Trophoblast cell (in vitro differentiated cells and primary cell): Measurements from ENCODE around the gene PDE4B.
"Not testable (repeated sequence)": the region's sequence is repeated elsewhere in the genome, so short reads cannot be mapped to it uniquely, and the experiment has no call there.

Experiments
- DNase-seq, 2 donors: peaks; one replicate each; pipeline ENCODE4 v3.0.0-alpha.2; 2016
- H2AFZ ChIP-seq: 2 replicates; pipeline ENCODE4 v1.6.1; 2013; ENCODE audit warnings: low read length, moderate library complexity, mild to moderate bottlenecking; ENCODE audit not compliant: insufficient read depth, poor library complexity
- H2AK5ac ChIP-seq: 2 replicates; pipeline ENCODE4 v1.6.1; 2013; ENCODE audit warnings: mild to moderate bottlenecking, low read length
- H2BK120ac ChIP-seq: 2 replicates; pipeline ENCODE4 v1.6.1; 2013; ENCODE audit warnings: low read length, mild to moderate bottlenecking, moderate library complexity; ENCODE audit not compliant: insufficient read depth, poor library complexity
- H2BK12ac ChIP-seq: 2 replicates; pipeline ENCODE4 v1.6.1; 2013; ENCODE audit warnings: mild to moderate bottlenecking, low read length, moderate library complexity
- H2BK5ac ChIP-seq: 2 replicates; pipeline ENCODE4 v1.6.1; 2013; ENCODE audit warnings: low read length, low read depth, moderate library complexity, mild to moderate bottlenecking; ENCODE audit not compliant: poor library complexity
- H3K14ac ChIP-seq: 2 replicates; pipeline ENCODE4 v1.6.1; 2013; ENCODE audit warnings: mild to moderate bottlenecking, low read length
- H3K18ac ChIP-seq: 2 replicates; pipeline ENCODE4 v1.6.1; 2013; ENCODE audit warnings: mild to moderate bottlenecking, low read length
- H3K23ac ChIP-seq: 2 replicates; pipeline ENCODE4 v1.6.1; 2013; ENCODE audit warnings: low read length
- H3K27ac ChIP-seq: 2 replicates; pipeline ENCODE4 v1.5.1; 2013; ENCODE audit warnings: low read depth, mild to moderate bottlenecking, inconsistent platforms, low read length, moderate library complexity
- H3K27me3 ChIP-seq: 2 replicates; pipeline ENCODE4 v1.6.1; 2013; ENCODE audit warnings: inconsistent platforms, mild to moderate bottlenecking, low read length, moderate library complexity; ENCODE audit not compliant: insufficient read depth
- H3K36me3 ChIP-seq, 2 experiments: 1 replicate in 1 of 2; 2 replicates in 1 of 2; pipeline ENCODE4 v1.6.1; 2013; ENCODE audit warnings: low read length in 2 of 2, mild to moderate bottlenecking in 2 of 2, moderate library complexity in 1 of 2; ENCODE audit not compliant: insufficient read depth in 2 of 2, control insufficient read depth in 1 of 2
- H3K4ac ChIP-seq: 2 replicates; pipeline ENCODE4 v1.6.1; 2013; ENCODE audit warnings: low read depth, mild to moderate bottlenecking, low read length, moderate library complexity
- H3K4me1 ChIP-seq, 2 experiments: 1 replicate in 1 of 2; 2 replicates in 1 of 2; pipeline ENCODE4 v1.6.1; 2013; ENCODE audit warnings: low read length in 2 of 2, mild to moderate bottlenecking in 2 of 2, moderate library complexity in 1 of 2; ENCODE audit not compliant: insufficient read depth in 2 of 2, control insufficient read depth in 1 of 2
- H3K4me2 ChIP-seq: 2 replicates; pipeline ENCODE4 v1.6.1; 2013; ENCODE audit warnings: inconsistent platforms, mild to moderate bottlenecking, low read length, moderate library complexity
- H3K4me3 ChIP-seq: 2 replicates; pipeline ENCODE4 v1.5.1; 2013; ENCODE audit warnings: mild to moderate bottlenecking, low read depth, low read length, inconsistent platforms
- H3K79me1 ChIP-seq: one replicate; pipeline ENCODE4 v1.6.1; 2013; ENCODE audit warnings: low read length
- H3K79me2 ChIP-seq: 2 replicates; pipeline ENCODE4 v1.6.1; 2013; ENCODE audit warnings: low read length, mild to moderate bottlenecking; ENCODE audit not compliant: control insufficient read depth, insufficient read depth, poor library complexity
- H3K9ac ChIP-seq: 2 replicates; pipeline ENCODE4 v1.6.1; 2013; ENCODE audit warnings: mild to moderate bottlenecking, low read length
- H3K9me3 ChIP-seq: 2 replicates; pipeline ENCODE4 v1.6.1; 2013; ENCODE audit warnings: low read depth, mild to moderate bottlenecking, control low read depth, inconsistent platforms, low read length; ENCODE audit not compliant: insufficient read depth
- H4K12ac ChIP-seq: 2 replicates; pipeline ENCODE4 v1.6.1; 2013; ENCODE audit warnings: low read depth, mild to moderate bottlenecking, low read length, moderate library complexity
- H4K8ac ChIP-seq: 2 replicates; pipeline ENCODE4 v1.6.1; 2013; ENCODE audit warnings: low read depth, mild to moderate bottlenecking, low read length, moderate library complexity
- H4K91ac ChIP-seq: one replicate; pipeline ENCODE4 v1.6.1; 2013; ENCODE audit warnings: low read depth, mild to moderate bottlenecking, low read length, moderate library complexity
- WGBS: extraction: QIAGEN DNeasy Blood & Tissue Kit; methylation state at CpG from one replicate; pipeline ENCODE4 v1.1.7; 2013; ENCODE audit warnings: missing lambda C conversion rate; ENCODE audit not compliant: insufficient read length, insufficient coverage; ENCODE audit errors: extremely low coverage; 5-methylcytosine and 5-hydroxymethylcytosine counted together

The PDE4B gene

GRCh38 chr1:66090859-66091457, 298.3 kb downstream of the PDE4B start:
- no peak overlapping the region for H2BK5ac ChIP-seq
- no peak overlapping the region for H3K23ac ChIP-seq
- H4K8ac ChIP-seq: no peak overlapping the region
- H2BK120ac ChIP-seq: no peak overlapping the region
- no peak overlapping the region for H3K18ac ChIP-seq
- H3K4ac ChIP-seq: no peak overlapping the region
- H4K12ac ChIP-seq: no peak overlapping the region
- H3K79me2 ChIP-seq: no peaks in the 10 kb centered on the region
- no peaks in the 10 kb centered on the region for H3K4me1 ChIP-seq
- no peak overlapping the region for H3K4me3 ChIP-seq
- H3K36me3 ChIP-seq: no peaks in the 10 kb centered on the region
- no peak overlapping the region for H3K9ac ChIP-seq
- DNase-seq: no peak
- no peak overlapping the region for H3K14ac ChIP-seq
- no peak overlapping the region for H3K4me2 ChIP-seq
- H3K27me3 ChIP-seq: no peaks in the 10 kb centered on the region
- H2AK5ac ChIP-seq: no peak overlapping the region
- no peak overlapping the region for H3K27ac ChIP-seq
- no peak overlapping the region for H4K91ac ChIP-seq
- H3K79me1 ChIP-seq: no peaks in the 10 kb centered on the region
- WGBS: no CpG with 5 or more reads among the region's 7 CpGs
- no peak overlapping the region for H2AFZ ChIP-seq
- H2BK12ac ChIP-seq: no peak overlapping the region
- no peaks in the 10 kb centered on the region for H3K9me3 ChIP-seq

DNA sequence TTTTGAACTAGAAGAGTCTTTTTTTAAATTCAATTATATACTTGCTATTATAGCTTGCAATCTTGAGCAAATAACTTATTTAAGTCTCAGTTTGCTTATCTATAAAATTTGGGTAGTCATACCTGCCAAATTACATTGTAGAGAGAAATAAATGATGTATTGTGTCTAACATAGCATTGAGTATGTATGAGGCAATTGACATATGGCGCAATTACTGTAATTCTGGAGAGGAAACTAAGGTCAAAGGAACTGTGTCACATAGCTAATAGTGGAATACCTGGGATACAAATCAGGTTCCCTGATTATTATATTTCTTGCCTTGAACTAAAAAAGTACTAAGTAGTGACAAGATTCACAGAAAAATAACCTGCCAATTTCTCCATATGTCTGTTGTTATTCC, 302.5 kb downstream of the PDE4B start:
- Histone ChIP-seq H3K18ac (no peak overlapping the region), H3K79me1 (no peaks in the 10 kb centered on the region), H4K8ac (no peak overlapping the region), H3K14ac (no peak overlapping the region), H4K91ac (no peak overlapping the region), H3K9ac (no peak overlapping the region), H2BK5ac (no peak overlapping the region), H3K79me2 (no peaks in the 10 kb centered on the region), H3K27me3 (no peaks in the 10 kb centered on the region), H2AK5ac (no peak overlapping the region), H3K36me3 (no peaks in the 10 kb centered on the region), H2BK12ac (no peak overlapping the region), H3K4me1 (no peaks in the 10 kb centered on the region), H3K4ac (no peak overlapping the region), H3K4me3 (no peak overlapping the region), H2AFZ (no peak overlapping the region), H4K12ac (no peak overlapping the region), H3K9me3 (no peaks in the 10 kb centered on the region), H2BK120ac (no peak overlapping the region), H3K27ac (no peak overlapping the region), H3K4me2 (no peak overlapping the region), H3K23ac (no peak overlapping the region)
- DNase-seq: peak in 1 of 2 donors; percentile 6
- WGBS: no CpG with 5 or more reads among the region's 1 CpG

- not testable (repeated sequence) for H3K4me1 ChIP-seq, H4K91ac ChIP-seq, DNase-seq, H3K14ac ChIP-seq, H3K79me1 ChIP-seq, H3K36me3 ChIP-seq, H3K27me3 ChIP-seq, H3K4me3 ChIP-seq, H3K4me2 ChIP-seq, H2BK120ac ChIP-seq, H4K12ac ChIP-seq, H3K9ac ChIP-seq, H3K79me2 ChIP-seq, H3K9me3 ChIP-seq, H3K23ac ChIP-seq, H2AK5ac ChIP-seq, H3K27ac ChIP-seq, H3K4ac ChIP-seq, H2BK12ac ChIP-seq, H2AFZ ChIP-seq, H4K8ac ChIP-seq, H2BK5ac ChIP-seq, H3K18ac ChIP-seq
- no CpG with 5 or more reads among the region's 4 CpGs for WGBS
Measured at GRCh38 chr1:66100959-66101358, 308.3 kb downstream of the PDE4B start.

DNA sequence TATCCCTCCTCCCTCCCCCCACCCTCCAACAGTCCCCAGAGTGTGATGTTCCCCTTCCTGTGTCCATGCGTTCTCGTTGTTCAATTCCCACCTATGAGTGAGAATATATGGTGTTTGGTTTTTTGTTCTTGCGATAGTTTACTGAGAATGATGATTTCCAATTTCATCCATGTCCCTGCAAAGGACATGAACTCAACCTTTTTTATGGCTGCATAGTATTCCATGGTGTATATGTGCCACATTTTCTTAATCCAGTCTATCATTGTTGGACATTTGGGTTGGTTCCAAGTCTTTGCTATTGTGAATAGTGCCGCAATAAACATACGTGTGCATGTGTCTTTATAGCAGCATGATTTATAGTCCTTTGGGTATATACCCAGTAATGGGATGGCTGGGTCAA, 311.4 kb downstream of the PDE4B start:
- not testable (repeated sequence) for H2BK120ac ChIP-seq, H4K8ac ChIP-seq, H3K4me3 ChIP-seq, H3K4me1 ChIP-seq, H3K4me2 ChIP-seq, H3K23ac ChIP-seq, H3K14ac ChIP-seq, H3K27ac ChIP-seq, H4K91ac ChIP-seq, H2AK5ac ChIP-seq, H3K79me1 ChIP-seq, H2BK5ac ChIP-seq, DNase-seq, H2AFZ ChIP-seq, H3K79me2 ChIP-seq, H3K9ac ChIP-seq, H3K4ac ChIP-seq, H3K27me3 ChIP-seq, H3K9me3 ChIP-seq, H3K36me3 ChIP-seq, H3K18ac ChIP-seq, H4K12ac ChIP-seq, H2BK12ac ChIP-seq
- no CpG with 5 or more reads among the region's 5 CpGs for WGBS
